ENCODE results near the gene TLL1. TPM values are rescaled to one million over a fixed set of nuclear protein-coding genes. Genes with fewer than 3 reads are reported as not detected.

TLL1 gene
- total and polyA plus RNA-seq, 2 donors = 0.24 to 0.59 TPM

GRCh38 chr4:165953181-165953580, 80.1 kb downstream of the TLL1 start:
- no peaks in the 10 kb centered on the region for H3K36me3 ChIP-seq (ENCODE audit: control insufficient read depth in 2 of 2, insufficient read depth in 2 of 2, low read length in 1 of 2)
- H3K27me3 ChIP-seq (ENCODE audit: control insufficient read depth in 2 of 2, insufficient read depth in 1 of 2, low read length in 1 of 2) = no peaks in the 10 kb centered on the region
- no peak overlapping the region for H3K4me3 ChIP-seq (ENCODE audit: low read length in 2 of 2)
- WGBS = 89% methylated on average over 4 of the region's 4 CpGs
- H3K9me3 ChIP-seq (ENCODE audit: control insufficient read depth in 2 of 2, insufficient read depth in 1 of 2, low read length in 1 of 2) = peaks cover 0 to 4% of the 10 kb centered on the region in 2 donors
- no peak overlapping the region for H3K27ac ChIP-seq (ENCODE audit: low read depth in 1 of 2, low read length in 1 of 2)
- no peaks in the 10 kb centered on the region for H3K4me1 ChIP-seq (ENCODE audit: control insufficient read depth in 2 of 2, insufficient read depth in 2 of 2, low read length in 2 of 2)
- no peak for DNase-seq (ENCODE audit: low read depth in 6 of 9, low spot score in 9 of 9)

- H3K27ac ChIP-seq (ENCODE audit: low read depth in 1 of 2, low read length in 1 of 2) = no peak overlapping the region
- no peaks in the 10 kb centered on the region for H3K36me3 ChIP-seq (ENCODE audit: control insufficient read depth in 2 of 2, insufficient read depth in 2 of 2, low read length in 1 of 2)
- DNase-seq (ENCODE audit: low read depth in 6 of 9, low spot score in 9 of 9) = no peak
- no peak overlapping the region for H3K4me3 ChIP-seq (ENCODE audit: low read length in 2 of 2)
- no peaks in the 10 kb centered on the region for H3K27me3 ChIP-seq (ENCODE audit: control insufficient read depth in 2 of 2, insufficient read depth in 1 of 2, low read length in 1 of 2)
- no peaks in the 10 kb centered on the region for H3K4me1 ChIP-seq (ENCODE audit: control insufficient read depth in 2 of 2, insufficient read depth in 2 of 2, low read length in 2 of 2)
- 91% methylated on average over 2 of the region's 2 CpGs for WGBS
- H3K9me3 ChIP-seq (ENCODE audit: control insufficient read depth in 2 of 2, insufficient read depth in 1 of 2, low read length in 1 of 2) = no peaks in the 10 kb centered on the region
These were observed 90.6 kb downstream of the TLL1 start for GRCh38 chr4:165963621-165964020.

- no peak for DNase-seq (ENCODE audit: low read depth in 6 of 9, low spot score in 9 of 9)
- H3K36me3 ChIP-seq (ENCODE audit: control insufficient read depth in 2 of 2, insufficient read depth in 2 of 2, low read length in 1 of 2) = no peaks in the 10 kb centered on the region
- no peak overlapping the region for H3K27ac ChIP-seq (ENCODE audit: low read depth in 1 of 2, low read length in 1 of 2)
- H3K4me3 ChIP-seq (ENCODE audit: low read length in 2 of 2) = no peak overlapping the region
- no peaks in the 10 kb centered on the region for H3K4me1 ChIP-seq (ENCODE audit: control insufficient read depth in 2 of 2, insufficient read depth in 2 of 2, low read length in 2 of 2)
- H3K9me3 ChIP-seq (ENCODE audit: control insufficient read depth in 2 of 2, insufficient read depth in 1 of 2, low read length in 1 of 2) = no peaks in the 10 kb centered on the region
- H3K27me3 ChIP-seq (ENCODE audit: control insufficient read depth in 2 of 2, insufficient read depth in 1 of 2, low read length in 1 of 2) = no peaks in the 10 kb centered on the region
- WGBS = 94% methylated on average over 5 of the region's 5 CpGs
These were observed 91.6 kb downstream of the TLL1 start for GRCh38 chr4:165964591-165964990.

GRCh38 chr4:165965503-165965902, 92.5 kb downstream of the TLL1 start:
- Histone ChIP-seq H3K4me1 (ENCODE audit: control insufficient read depth in 2 of 2, insufficient read depth in 2 of 2, low read length in 2 of 2) (no peaks in the 10 kb centered on the region), H3K27me3 (ENCODE audit: control insufficient read depth in 2 of 2, insufficient read depth in 1 of 2, low read length in 1 of 2) (no peaks in the 10 kb centered on the region), H3K4me3 (ENCODE audit: low read length in 2 of 2) (no peak overlapping the region), H3K36me3 (ENCODE audit: control insufficient read depth in 2 of 2, insufficient read depth in 2 of 2, low read length in 1 of 2) (no peaks in the 10 kb centered on the region), H3K27ac (ENCODE audit: low read depth in 1 of 2, low read length in 1 of 2) (no peak overlapping the region), H3K9me3 (ENCODE audit: control insufficient read depth in 2 of 2, insufficient read depth in 1 of 2, low read length in 1 of 2) (no peaks in the 10 kb centered on the region)
- WGBS = 93% methylated on average over 2 of the region's 2 CpGs
- no peak for DNase-seq (ENCODE audit: low read depth in 6 of 9, low spot score in 9 of 9)

- Histone ChIP-seq H3K36me3 (ENCODE audit: control insufficient read depth in 2 of 2, insufficient read depth in 2 of 2, low read length in 1 of 2) (no peaks in the 10 kb centered on the region), H3K27ac (ENCODE audit: low read depth in 1 of 2, low read length in 1 of 2) (no peak overlapping the region), H3K27me3 (ENCODE audit: control insufficient read depth in 2 of 2, insufficient read depth in 1 of 2, low read length in 1 of 2) (no peaks in the 10 kb centered on the region), H3K4me3 (ENCODE audit: low read length in 2 of 2) (no peak overlapping the region), H3K9me3 (ENCODE audit: control insufficient read depth in 2 of 2, insufficient read depth in 1 of 2, low read length in 1 of 2) (no peaks in the 10 kb centered on the region), H3K4me1 (ENCODE audit: control insufficient read depth in 2 of 2, insufficient read depth in 2 of 2, low read length in 2 of 2) (no peaks in the 10 kb centered on the region)
- no peak for DNase-seq (ENCODE audit: low read depth in 6 of 9, low spot score in 9 of 9)
- 94% methylated on average over 8 of the region's 8 CpGs for WGBS
These were observed 93.8 kb downstream of the TLL1 start for GRCh38 chr4:165966833-165967232.

- H3K9me3 ChIP-seq (ENCODE audit: control insufficient read depth in 2 of 2, insufficient read depth in 1 of 2, low read length in 1 of 2) = no peaks in the 10 kb centered on the region
- DNase-seq (ENCODE audit: low read depth in 6 of 9, low spot score in 9 of 9) = no peak
- H3K4me1 ChIP-seq (ENCODE audit: control insufficient read depth in 2 of 2, insufficient read depth in 2 of 2, low read length in 2 of 2) = no peaks in the 10 kb centered on the region
- WGBS = 98% methylated on average over 2 of the region's 2 CpGs
- H3K4me3 ChIP-seq (ENCODE audit: low read length in 2 of 2) = no peak overlapping the region
- no peak overlapping the region for H3K27ac ChIP-seq (ENCODE audit: low read depth in 1 of 2, low read length in 1 of 2)
- no peaks in the 10 kb centered on the region for H3K36me3 ChIP-seq (ENCODE audit: control insufficient read depth in 2 of 2, insufficient read depth in 2 of 2, low read length in 1 of 2)
- H3K27me3 ChIP-seq (ENCODE audit: control insufficient read depth in 2 of 2, insufficient read depth in 1 of 2, low read length in 1 of 2) = no peaks in the 10 kb centered on the region
These were observed 94.4 kb downstream of the TLL1 start for GRCh38 chr4:165967486-165967885.

GRCh38 chr4:165970703-165971420, 97.8 kb downstream of the TLL1 start:
- no peaks in the 10 kb centered on the region for H3K4me1 ChIP-seq (ENCODE audit: control insufficient read depth in 2 of 2, insufficient read depth in 2 of 2, low read length in 2 of 2)
- no peak overlapping the region for H3K4me3 ChIP-seq (ENCODE audit: low read length in 2 of 2)
- H3K9me3 ChIP-seq (ENCODE audit: control insufficient read depth in 2 of 2, insufficient read depth in 1 of 2, low read length in 1 of 2) = no peaks in the 10 kb centered on the region
- no peak for DNase-seq (ENCODE audit: low read depth in 6 of 9, low spot score in 9 of 9)
- no peaks in the 10 kb centered on the region for H3K27me3 ChIP-seq (ENCODE audit: control insufficient read depth in 2 of 2, insufficient read depth in 1 of 2, low read length in 1 of 2)
- H3K27ac ChIP-seq (ENCODE audit: low read depth in 1 of 2, low read length in 1 of 2) = no peak overlapping the region
- 96% methylated on average over 4 of the region's 4 CpGs for WGBS
- H3K36me3 ChIP-seq (ENCODE audit: control insufficient read depth in 2 of 2, insufficient read depth in 2 of 2, low read length in 1 of 2) = no peaks in the 10 kb centered on the region

GRCh38 chr4:165971446-165971845, 98.4 kb downstream of the TLL1 start:
- no peaks in the 10 kb centered on the region for H3K36me3 ChIP-seq (ENCODE audit: control insufficient read depth in 2 of 2, insufficient read depth in 2 of 2, low read length in 1 of 2)
- 95% methylated on average over 3 of the region's 3 CpGs for WGBS
- no peaks in the 10 kb centered on the region for H3K4me1 ChIP-seq (ENCODE audit: control insufficient read depth in 2 of 2, insufficient read depth in 2 of 2, low read length in 2 of 2)
- no peak overlapping the region for H3K27ac ChIP-seq (ENCODE audit: low read depth in 1 of 2, low read length in 1 of 2)
- DNase-seq (ENCODE audit: low read depth in 6 of 9, low spot score in 9 of 9) = no peak
- H3K27me3 ChIP-seq (ENCODE audit: control insufficient read depth in 2 of 2, insufficient read depth in 1 of 2, low read length in 1 of 2) = no peaks in the 10 kb centered on the region
- H3K4me3 ChIP-seq (ENCODE audit: low read length in 2 of 2) = no peak overlapping the region
- no peaks in the 10 kb centered on the region for H3K9me3 ChIP-seq (ENCODE audit: control insufficient read depth in 2 of 2, insufficient read depth in 1 of 2, low read length in 1 of 2)

GRCh38 chr4:165971933-165972332, 98.9 kb downstream of the TLL1 start:
- WGBS = 84% methylated on average over 2 of the region's 2 CpGs
- no peak for DNase-seq (ENCODE audit: low read depth in 6 of 9, low spot score in 9 of 9)
- Histone ChIP-seq H3K36me3 (ENCODE audit: control insufficient read depth in 2 of 2, insufficient read depth in 2 of 2, low read length in 1 of 2) (no peaks in the 10 kb centered on the region), H3K27ac (ENCODE audit: low read depth in 1 of 2, low read length in 1 of 2) (no peak overlapping the region), H3K4me3 (ENCODE audit: low read length in 2 of 2) (no peak overlapping the region), H3K27me3 (ENCODE audit: control insufficient read depth in 2 of 2, insufficient read depth in 1 of 2, low read length in 1 of 2) (no peaks in the 10 kb centered on the region), H3K4me1 (ENCODE audit: control insufficient read depth in 2 of 2, insufficient read depth in 2 of 2, low read length in 2 of 2) (no peaks in the 10 kb centered on the region), H3K9me3 (ENCODE audit: control insufficient read depth in 2 of 2, insufficient read depth in 1 of 2, low read length in 1 of 2) (no peaks in the 10 kb centered on the region)
